Esophagus squamous epithelium (tissue), 4 donors: Measurements from ENCODE around the gene PKP4.
"Not testable (repeated sequence)": the region's sequence is repeated elsewhere in the genome, so short reads cannot be mapped to it uniquely, and the experiment has no call there.

Experiments
- CTCF ChIP-seq, 6 experiments: fragments of 450-650 bp in 4 of 6; fragments of 200-600 bp in 2 of 6; sonication (generic) in 2 of 6; IDR thresholded peaks; one replicate each; pipeline ENCODE4 v1.5.1; 2016 to 2019; ENCODE audit warnings: antibody characterized with exemption in 6 of 6, mild to moderate bottlenecking in 4 of 6, moderate library complexity in 4 of 6
- POLR2A ChIP-seq, 4 donors: fragments of 450-650 bp; IDR thresholded peaks; one replicate each; pipeline ENCODE4 v1.6.1; 2017; ENCODE audit warnings: antibody characterized with exemption in 4 of 4, mild to moderate bottlenecking in 4 of 4, moderate library complexity in 3 of 4

- TF ChIP-seq CTCF, POLR2A (IDR thresholded peaks at IDR 0.05): not testable (repeated sequence)
Measured at GRCh38 chr2:158473300-158473699, 16.5 kb downstream of the PKP4 start.
